ENCODE measurements around the gene MDFIC. TPM values are rescaled to one million over a fixed set of nuclear protein-coding genes. Genes with fewer than 3 reads are reported as not detected.
A peak's percentile ranks its signal among the peaks of the same experiment; 100 is the strongest.

MDFIC gene
- total and polyA plus RNA-seq, 5 donors, result 9.2 to 23.8 (median 20.6) TPM

- 77% methylated on average over 4 of the region's 4 CpGs for WGBS
- intact Hi-C loops (cut with DNase I), result no loop called here
- peaks cover 4% of the 10 kb centered on the region for H3K4me1 ChIP-seq (ENCODE audit: control insufficient read depth, insufficient read depth, low read length)
- no peaks in the 10 kb centered on the region for H3K27me3 ChIP-seq (ENCODE audit: control insufficient read depth, insufficient read depth)
- no peaks in the 10 kb centered on the region for H3K9me3 ChIP-seq (ENCODE audit: control insufficient read depth, low read length)
- no peak overlapping the region for H3K27ac ChIP-seq (ENCODE audit: low read length)
- ATAC-seq (no peak), DNase-seq (no peak)
- no peak overlapping the region for H3K4me3 ChIP-seq (ENCODE audit: low read length)
Observed at GRCh38 chr7:114976666-114977065, 54.8 kb downstream of the MDFIC start.

- Histone ChIP-seq H3K4me1 (ENCODE audit: control insufficient read depth, insufficient read depth, low read length) (peaks cover 4% of the 10 kb centered on the region), H3K27me3 (ENCODE audit: control insufficient read depth, insufficient read depth) (no peaks in the 10 kb centered on the region), H3K27ac (ENCODE audit: low read length) (no peak overlapping the region), H3K9me3 (ENCODE audit: control insufficient read depth, low read length) (no peaks in the 10 kb centered on the region), H3K4me3 (ENCODE audit: low read length) (no peak overlapping the region)
- DNase-seq (no peak), ATAC-seq (no peak)
- intact Hi-C loops (cut with DNase I), result no loop called here
- 90% methylated on average over 1 of the region's 1 CpG for WGBS
Observed at GRCh38 chr7:114977277-114977676, 55.4 kb downstream of the MDFIC start.

- ATAC-seq (peak; percentile 91 to 96), DNase-seq (peak; percentile 52 to 62 (median 56))
- H3K4me3 ChIP-seq (ENCODE audit: low read length), result peak overlapping the region; percentile 16
- peaks cover 2% of the 10 kb centered on the region for H3K4me1 ChIP-seq (ENCODE audit: control insufficient read depth, insufficient read depth, low read length)
- 16% methylated on average over 7 of the region's 7 CpGs for WGBS
- intact Hi-C loops (cut with DNase I), result no loop called here
- H3K27ac ChIP-seq (ENCODE audit: low read length), result no peak overlapping the region
- no peaks in the 10 kb centered on the region for H3K27me3 ChIP-seq (ENCODE audit: control insufficient read depth, insufficient read depth)
- no peaks in the 10 kb centered on the region for H3K9me3 ChIP-seq (ENCODE audit: control insufficient read depth, low read length)
Observed at GRCh38 chr7:114979388-114979787, 57.5 kb downstream of the MDFIC start.

DNA sequence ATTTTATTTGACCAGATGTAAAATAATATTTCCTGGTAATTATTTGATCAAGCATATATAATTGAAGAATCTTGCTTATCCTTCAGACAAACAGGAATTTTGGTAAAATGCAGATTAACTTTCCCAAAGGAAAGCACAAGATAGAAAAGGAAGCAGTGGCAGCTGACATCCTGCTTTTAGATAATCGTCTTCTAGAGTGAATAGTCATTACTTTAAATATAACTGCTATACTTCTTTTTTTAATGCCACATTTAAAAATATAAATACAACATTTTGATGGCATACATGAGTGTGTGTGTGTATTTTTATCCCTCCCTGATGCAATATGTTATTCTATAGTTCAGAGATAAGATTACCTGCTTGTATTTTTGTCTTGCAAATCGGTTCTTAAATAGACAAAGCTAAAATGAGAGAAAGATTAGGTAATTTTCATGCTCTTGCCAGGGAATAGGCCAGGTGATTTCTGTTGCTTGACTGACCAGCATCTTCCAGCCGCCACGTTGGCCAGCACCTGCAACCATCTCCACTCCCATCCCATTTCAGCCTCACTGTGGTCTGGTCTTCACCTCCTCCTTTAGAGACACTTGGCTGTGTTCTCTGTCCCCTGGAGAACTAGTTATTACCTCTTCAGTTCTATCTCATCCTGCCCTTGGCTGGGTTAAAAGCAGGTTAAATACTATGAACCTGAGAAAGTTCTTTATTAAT is 58.1 kb downstream of the MDFIC start:
- Histone ChIP-seq H3K27ac (ENCODE audit: low read length) (no peak overlapping the region), H3K27me3 (ENCODE audit: control insufficient read depth, insufficient read depth) (no peaks in the 10 kb centered on the region), H3K4me1 (ENCODE audit: control insufficient read depth, insufficient read depth, low read length) (peaks cover 2% of the 10 kb centered on the region), H3K9me3 (ENCODE audit: control insufficient read depth, low read length) (no peaks in the 10 kb centered on the region), H3K4me3 (ENCODE audit: low read length) (peak overlapping the region; percentile 16)
- intact Hi-C loops (cut with DNase I), result loop anchor here in 1 of 4 donors (10.0 kb wide), 1 partner anchor 55 kb away; the partner anchor contains the start of gene MDFIC
- ATAC-seq (peak in 1 of 2 donors; percentile 52), DNase-seq (no peak)
- 48% methylated on average over 4 of the region's 4 CpGs for WGBS

GRCh38 chr7:114981323-114981722 is 59.4 kb downstream of the MDFIC start:
- no peak overlapping the region for H3K4me3 ChIP-seq (ENCODE audit: low read length)
- ATAC-seq (no peak), DNase-seq (no peak)
- no peak overlapping the region for H3K27ac ChIP-seq (ENCODE audit: low read length)
- peaks cover 2% of the 10 kb centered on the region for H3K4me1 ChIP-seq (ENCODE audit: control insufficient read depth, insufficient read depth, low read length)
- 84% methylated on average over 2 of the region's 2 CpGs for WGBS
- H3K27me3 ChIP-seq (ENCODE audit: control insufficient read depth, insufficient read depth), result no peaks in the 10 kb centered on the region
- no peaks in the 10 kb centered on the region for H3K9me3 ChIP-seq (ENCODE audit: control insufficient read depth, low read length)
- intact Hi-C loops (cut with DNase I), result loop anchor here in 1 of 4 donors (10.0 kb wide), 1 partner anchor 57 kb away; the partner anchor contains the start of gene MDFIC

- no peak overlapping the region for H3K27ac ChIP-seq (ENCODE audit: low read length)
- WGBS, result 60% methylated on average over 2 of the region's 2 CpGs
Observed at GRCh38 chr7:114985116-114985715, 63.3 kb downstream of the MDFIC start.

GRCh38 chr7:114986190-114987180 is 64.6 kb downstream of the MDFIC start:
- Histone ChIP-seq H3K27me3 (ENCODE audit: control insufficient read depth, insufficient read depth) (no peaks in the 10 kb centered on the region), H3K4me3 (ENCODE audit: low read length) (no peak overlapping the region), H3K4me1 (ENCODE audit: control insufficient read depth, insufficient read depth, low read length) (no peaks in the 10 kb centered on the region), H3K27ac (ENCODE audit: low read length) (no peak overlapping the region), H3K9me3 (ENCODE audit: control insufficient read depth, low read length) (no peaks in the 10 kb centered on the region)
- no peak for DNase-seq
- no peak for ATAC-seq
- intact Hi-C loops (cut with DNase I), result loop anchor here in 1 of 4 donors (10.0 kb wide), 1 partner anchor 62 kb away; the partner anchor contains the start of gene MDFIC
- WGBS, result 94% methylated on average over 3 of the region's 3 CpGs

More at GRCh38 chr7:114985116-114985715, 63.3 kb downstream of the MDFIC start:
- Histone ChIP-seq H3K9me3 (ENCODE audit: control insufficient read depth, low read length) (no peaks in the 10 kb centered on the region), H3K4me3 (ENCODE audit: low read length) (no peak overlapping the region), H3K4me1 (ENCODE audit: control insufficient read depth, insufficient read depth, low read length) (no peaks in the 10 kb centered on the region), H3K27me3 (ENCODE audit: control insufficient read depth, insufficient read depth) (no peaks in the 10 kb centered on the region)
- intact Hi-C loops (cut with DNase I), result loop anchor here in 1 of 4 donors (10.0 kb wide), 1 partner anchor 60 kb away; the partner anchor contains the start of gene MDFIC
- ATAC-seq (no peak), DNase-seq (no peak)

DNA sequence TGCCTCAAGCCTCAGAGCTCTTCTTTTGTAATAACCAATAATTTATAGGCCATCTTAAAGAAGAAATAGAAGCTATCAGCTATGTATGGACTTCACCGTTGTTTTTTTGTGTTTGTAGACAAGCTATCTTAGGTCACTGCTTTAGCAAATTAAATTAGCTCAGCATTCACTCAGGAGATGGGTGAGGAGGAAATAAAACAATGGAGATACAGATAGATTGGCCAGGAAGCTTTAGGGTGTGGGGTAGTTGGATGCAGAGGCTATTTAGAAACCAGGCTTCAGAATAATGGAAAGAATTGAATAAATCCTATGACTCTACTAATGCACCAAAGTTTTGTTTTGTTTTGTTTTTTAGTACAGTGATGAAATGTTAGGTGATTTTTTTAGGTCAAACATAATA is 66.1 kb downstream of the MDFIC start:
- Histone ChIP-seq H3K9me3 (ENCODE audit: control insufficient read depth, low read length) (no peaks in the 10 kb centered on the region), H3K27me3 (ENCODE audit: control insufficient read depth, insufficient read depth) (no peaks in the 10 kb centered on the region), H3K4me3 (ENCODE audit: low read length) (no peak overlapping the region), H3K4me1 (ENCODE audit: control insufficient read depth, insufficient read depth, low read length) (no peaks in the 10 kb centered on the region), H3K27ac (ENCODE audit: low read length) (no peak overlapping the region)
- WGBS, result 34% methylated on average over 1 of the region's 1 CpG
- peak; percentile 60 to 92 for ATAC-seq
- intact Hi-C loops (cut with DNase I), result loop anchor here in 1 of 4 donors (10.0 kb wide), 1 partner anchor 63 kb away; the partner anchor contains the start of gene MDFIC
- no peak for DNase-seq

DNA sequence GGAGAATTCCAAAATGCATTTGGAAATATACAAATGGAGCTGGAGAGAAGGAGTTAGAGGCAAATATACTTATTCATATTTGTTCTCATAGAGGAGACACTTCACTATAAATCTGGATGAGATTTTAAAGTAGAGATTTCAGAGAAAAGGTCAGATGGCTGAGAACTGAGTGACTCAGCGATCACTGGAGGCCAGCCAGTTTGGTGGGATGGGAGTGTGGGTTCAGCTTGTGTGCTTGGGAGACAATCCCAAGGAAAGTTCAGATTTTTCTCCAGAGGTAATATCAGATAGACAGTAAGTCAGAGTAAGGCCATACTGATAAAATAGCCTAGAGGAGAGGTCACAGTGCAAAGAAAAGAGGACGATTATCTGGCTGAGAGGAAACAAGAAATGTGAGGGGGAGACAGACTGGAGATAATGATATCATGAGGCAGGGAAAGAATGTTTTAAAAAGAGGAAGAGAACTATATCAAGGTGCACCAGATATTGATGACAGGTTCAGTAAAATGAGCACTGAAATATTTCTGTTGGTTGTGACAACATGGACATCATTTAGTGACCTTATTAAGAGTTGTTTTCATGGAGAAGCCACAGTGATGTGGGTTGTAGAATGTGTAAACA is 67.0 kb downstream of the MDFIC start:
- intact Hi-C loops (cut with DNase I), result loop anchor here in 1 of 4 donors (10.0 kb wide), 1 partner anchor 64 kb away; the partner anchor contains the start of gene MDFIC
- H3K4me3 ChIP-seq (ENCODE audit: low read length), result no peak overlapping the region
- no peaks in the 10 kb centered on the region for H3K4me1 ChIP-seq (ENCODE audit: control insufficient read depth, insufficient read depth, low read length)

DNA sequence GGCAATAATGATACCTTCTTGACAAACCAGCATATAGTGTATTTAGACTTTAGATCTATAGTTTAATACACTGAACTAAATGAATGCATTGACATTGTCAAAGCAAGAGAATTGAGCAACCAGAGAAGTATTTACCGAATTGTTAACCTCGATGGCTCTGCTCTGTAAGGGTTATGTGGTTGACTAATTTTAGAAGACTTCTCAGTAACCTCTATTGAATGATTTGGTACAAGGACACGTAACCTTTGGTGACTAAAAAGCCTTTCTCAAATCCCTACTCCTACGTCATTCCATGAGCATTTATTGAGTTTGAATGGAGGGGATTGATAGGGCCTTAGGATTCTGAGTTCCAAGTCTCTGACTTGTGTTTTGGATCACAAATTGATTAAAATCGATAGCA is 67.6 kb downstream of the MDFIC start:
- no peak overlapping the region for H3K27ac ChIP-seq (ENCODE audit: low read length)
- intact Hi-C loops (cut with DNase I), result loop anchor here in 1 of 4 donors (10.0 kb wide), 1 partner anchor 65 kb away; the partner anchor contains the start of gene MDFIC

More for the DNA sequence above, 67.0 kb downstream of the MDFIC start:
- no peaks in the 10 kb centered on the region for H3K27me3 ChIP-seq (ENCODE audit: control insufficient read depth, insufficient read depth)
- WGBS, result 27% methylated on average over 2 of the region's 2 CpGs
- ATAC-seq (peak; percentile 82 to 98), DNase-seq (peak; percentile 77 to 85 (median 85))
- H3K9me3 ChIP-seq (ENCODE audit: control insufficient read depth, low read length), result no peaks in the 10 kb centered on the region
- peak overlapping the region; percentile 19 for H3K27ac ChIP-seq (ENCODE audit: low read length)

More for the DNA sequence above, 67.6 kb downstream of the MDFIC start:
- ATAC-seq, result no peak
- no peak for DNase-seq
- Histone ChIP-seq H3K4me3 (ENCODE audit: low read length) (no peak overlapping the region), H3K27me3 (ENCODE audit: control insufficient read depth, insufficient read depth) (no peaks in the 10 kb centered on the region), H3K9me3 (ENCODE audit: control insufficient read depth, low read length) (no peaks in the 10 kb centered on the region), H3K4me1 (ENCODE audit: control insufficient read depth, insufficient read depth, low read length) (no peaks in the 10 kb centered on the region)
- WGBS, result 88% methylated on average over 5 of the region's 5 CpGs
